Mucosa of rectum (tissue), 2 donors: ENCODE data around the gene PDCD1LG2.

Source experiments
- H3K27ac ChIP-seq, 2 donors: one replicate each; pipeline ENCODE4 v1.7.0; 2013; ENCODE audit warnings: inconsistent platforms in 2 of 2, low read depth in 2 of 2, low read length in 2 of 2
- H3K27me3 ChIP-seq, 2 donors: one replicate each; pipeline ENCODE4 v1.7.0; 2013; ENCODE audit warnings: low read length in 2 of 2; ENCODE audit not compliant: control insufficient read depth in 2 of 2, insufficient read depth in 2 of 2
- H3K36me3 ChIP-seq, 2 donors: one replicate each; pipeline ENCODE4 v1.7.0; 2013; ENCODE audit warnings: low read length in 2 of 2; ENCODE audit not compliant: control insufficient read depth in 2 of 2, insufficient read depth in 2 of 2
- H3K4me1 ChIP-seq, 2 donors: one replicate each; pipeline ENCODE4 v1.7.0; 2013; ENCODE audit warnings: low read length in 2 of 2, mild to moderate bottlenecking in 1 of 2; ENCODE audit not compliant: control insufficient read depth in 2 of 2, insufficient read depth in 2 of 2
- H3K4me3 ChIP-seq, 2 donors: one replicate each; pipeline ENCODE4 v1.7.0; 2013; ENCODE audit warnings: low read length in 2 of 2
- H3K9ac ChIP-seq, 2 donors: one replicate each; pipeline ENCODE4 v1.7.0; 2013; ENCODE audit warnings: low read length in 2 of 2, low read depth in 1 of 2, mild to moderate bottlenecking in 1 of 2
- H3K9me3 ChIP-seq, 2 donors: one replicate each; pipeline ENCODE4 v1.7.0; 2013; ENCODE audit warnings: low read length in 2 of 2; ENCODE audit not compliant: control insufficient read depth in 2 of 2
- donor health status: healthy.
- donor health status: Normal muscosa, but diverticular disease.

PDCD1LG2 gene

DNA sequence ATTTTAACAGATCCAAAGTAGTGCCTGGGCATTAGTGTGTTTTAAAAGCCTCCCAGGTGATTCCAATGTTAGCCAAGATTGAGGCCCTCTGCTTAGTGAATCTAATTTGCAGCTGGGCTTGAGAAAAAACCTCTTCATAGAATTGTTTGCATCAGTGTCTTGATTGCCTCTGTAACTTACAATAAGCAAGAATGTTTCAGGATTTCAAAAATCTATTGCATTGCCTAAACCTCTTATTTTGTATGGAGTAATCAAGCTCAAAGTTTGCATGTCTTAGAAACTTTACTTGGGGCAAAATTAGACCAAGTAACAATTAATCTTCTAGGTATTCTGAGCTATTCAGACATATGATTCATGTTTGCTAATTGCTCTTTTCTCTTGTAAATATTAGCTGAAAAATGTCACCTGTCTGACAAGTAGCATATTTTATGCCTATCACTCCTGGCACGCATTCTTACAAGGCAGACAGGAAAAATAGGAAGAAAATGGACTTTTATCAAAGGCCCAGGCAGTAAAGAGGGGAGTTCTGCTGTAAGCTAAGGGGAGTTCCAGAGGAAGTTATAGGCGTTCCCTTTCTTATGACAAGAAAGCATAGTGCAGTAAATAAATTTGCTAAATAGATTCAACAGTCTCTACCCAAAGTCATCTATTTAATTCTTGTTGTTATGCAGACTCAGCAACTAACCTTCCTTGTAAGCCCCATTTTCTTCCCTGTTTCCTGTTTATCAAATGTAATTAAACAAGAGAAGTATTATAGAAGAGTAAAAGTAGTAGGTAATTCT, 21.0 kb downstream of the PDCD1LG2 start:
- Histone ChIP-seq H3K27me3 (no peaks in the 10 kb centered on the region), H3K9me3 (no peaks in the 10 kb centered on the region), H3K36me3 (no peaks in the 10 kb centered on the region), H3K27ac (no peak overlapping the region), H3K4me1 (no peaks in the 10 kb centered on the region), H3K9ac (no peak overlapping the region), H3K4me3 (no peak overlapping the region)

DNA sequence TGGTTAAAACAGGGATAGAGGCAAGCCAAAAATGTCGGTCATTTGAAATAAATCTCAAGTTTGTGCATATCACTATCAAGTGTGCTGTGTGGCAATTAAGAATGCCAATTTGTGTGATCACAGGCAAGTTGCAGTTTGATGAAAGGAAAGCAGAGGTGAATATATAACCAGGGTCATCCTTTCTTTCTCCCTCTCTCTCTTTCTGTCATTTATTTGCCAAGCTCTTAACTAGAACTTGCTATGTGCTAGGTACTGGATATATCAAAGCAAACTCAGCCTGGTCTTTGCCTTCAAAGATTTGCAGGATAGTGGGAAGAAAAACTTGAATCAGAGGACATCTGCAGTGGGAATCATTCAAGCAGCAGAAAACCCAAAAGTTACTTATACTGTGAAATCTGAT, 22.0 kb downstream of the PDCD1LG2 start:
- Histone ChIP-seq H3K27ac (no peak overlapping the region), H3K36me3 (no peaks in the 10 kb centered on the region), H3K4me1 (no peaks in the 10 kb centered on the region), H3K4me3 (no peak overlapping the region), H3K9me3 (no peaks in the 10 kb centered on the region), H3K27me3 (no peaks in the 10 kb centered on the region), H3K9ac (no peak overlapping the region)

DNA sequence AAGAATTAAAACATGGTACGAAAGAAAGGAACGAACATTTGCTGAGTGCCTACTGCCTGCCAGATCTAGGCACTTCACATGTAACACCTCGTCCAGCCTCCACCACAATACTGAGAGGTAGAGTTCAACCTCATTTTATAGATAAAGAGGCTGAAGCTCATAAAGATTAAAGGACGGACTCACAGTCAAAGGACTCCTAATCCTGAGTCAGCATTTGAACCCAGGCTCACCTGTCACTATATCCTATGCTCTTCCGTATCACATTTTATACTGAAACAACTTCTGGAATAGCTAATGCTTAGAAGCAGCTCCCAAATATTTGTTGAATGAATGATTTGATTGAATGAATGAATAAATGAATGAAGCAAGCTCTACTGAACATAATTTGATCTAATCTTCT, 22.5 kb downstream of the PDCD1LG2 start:
- no peaks in the 10 kb centered on the region for H3K9me3 ChIP-seq
- H3K4me1 ChIP-seq: no peaks in the 10 kb centered on the region
- no peaks in the 10 kb centered on the region for H3K27me3 ChIP-seq
- H3K36me3 ChIP-seq: no peaks in the 10 kb centered on the region
- no peak overlapping the region for H3K9ac ChIP-seq
- no peak overlapping the region for H3K4me3 ChIP-seq
- H3K27ac ChIP-seq: no peak overlapping the region

DNA sequence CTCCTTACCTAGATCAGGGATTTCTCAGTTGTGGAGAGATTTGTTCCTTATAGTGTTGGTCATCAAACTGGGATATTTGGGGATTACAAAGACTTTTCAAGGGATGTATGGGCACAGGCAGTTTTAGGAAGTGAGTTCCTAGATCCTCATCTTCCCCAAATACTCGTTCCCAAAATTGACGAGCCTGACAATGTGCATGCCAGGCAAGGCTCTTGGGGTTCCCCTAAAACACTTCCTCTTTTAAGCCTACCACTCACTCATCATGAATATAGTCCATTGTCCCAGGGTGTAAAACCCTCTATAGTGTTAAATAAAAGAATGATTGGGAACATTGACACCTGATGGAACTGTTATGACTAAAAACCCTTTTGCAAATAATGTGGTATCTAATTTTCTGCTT, 26.4 kb downstream of the PDCD1LG2 start:
- Histone ChIP-seq H3K9me3 (no peaks in the 10 kb centered on the region), H3K27me3 (no peaks in the 10 kb centered on the region), H3K4me3 (no peak overlapping the region), H3K27ac (no peak overlapping the region), H3K9ac (no peak overlapping the region), H3K4me1 (no peaks in the 10 kb centered on the region), H3K36me3 (no peaks in the 10 kb centered on the region)

DNA sequence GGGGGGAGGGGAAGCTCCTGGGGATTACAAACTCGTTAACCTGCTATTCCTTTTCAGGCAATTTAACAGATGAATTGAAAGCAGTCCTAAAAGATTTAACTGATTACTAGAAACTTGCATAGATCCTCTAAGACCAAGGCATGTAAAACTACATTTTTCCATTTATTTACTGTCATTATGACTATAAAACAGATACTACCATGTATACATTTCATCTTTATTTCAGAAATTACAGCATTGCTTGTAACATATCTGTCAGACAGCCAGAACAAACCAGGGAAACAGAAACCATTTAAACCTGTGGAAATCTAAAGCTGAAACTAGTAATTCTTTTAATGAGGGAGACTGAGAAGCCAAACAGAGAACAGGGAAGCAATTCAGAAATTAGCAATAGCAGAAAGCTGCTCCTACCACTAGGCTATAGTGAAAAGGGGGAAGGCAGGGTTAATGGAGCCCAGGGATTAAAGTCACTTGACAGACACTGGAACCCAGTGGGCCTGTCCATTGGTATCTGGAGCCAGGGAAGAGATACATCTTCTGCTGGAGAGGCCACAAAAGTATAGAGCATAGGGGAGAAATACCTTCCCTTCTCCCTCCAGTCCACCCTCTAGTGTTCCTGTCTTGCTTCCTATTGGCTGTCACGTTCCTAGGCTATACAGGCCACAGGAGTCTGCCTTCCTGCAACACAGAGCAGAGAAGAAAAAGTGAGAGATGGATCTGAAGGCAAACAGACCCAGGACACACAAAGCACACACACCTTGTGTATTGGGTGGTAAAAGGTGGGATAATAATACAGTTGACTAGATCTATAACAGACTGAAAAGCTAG, 33.8 kb downstream of the PDCD1LG2 start:
- no peaks in the 10 kb centered on the region for H3K36me3 ChIP-seq
- no peak overlapping the region for H3K27ac ChIP-seq
- H3K4me1 ChIP-seq: no peaks in the 10 kb centered on the region
- no peaks in the 10 kb centered on the region for H3K27me3 ChIP-seq
- no peaks in the 10 kb centered on the region for H3K9me3 ChIP-seq
- no peak overlapping the region for H3K9ac ChIP-seq
- no peak overlapping the region for H3K4me3 ChIP-seq

DNA sequence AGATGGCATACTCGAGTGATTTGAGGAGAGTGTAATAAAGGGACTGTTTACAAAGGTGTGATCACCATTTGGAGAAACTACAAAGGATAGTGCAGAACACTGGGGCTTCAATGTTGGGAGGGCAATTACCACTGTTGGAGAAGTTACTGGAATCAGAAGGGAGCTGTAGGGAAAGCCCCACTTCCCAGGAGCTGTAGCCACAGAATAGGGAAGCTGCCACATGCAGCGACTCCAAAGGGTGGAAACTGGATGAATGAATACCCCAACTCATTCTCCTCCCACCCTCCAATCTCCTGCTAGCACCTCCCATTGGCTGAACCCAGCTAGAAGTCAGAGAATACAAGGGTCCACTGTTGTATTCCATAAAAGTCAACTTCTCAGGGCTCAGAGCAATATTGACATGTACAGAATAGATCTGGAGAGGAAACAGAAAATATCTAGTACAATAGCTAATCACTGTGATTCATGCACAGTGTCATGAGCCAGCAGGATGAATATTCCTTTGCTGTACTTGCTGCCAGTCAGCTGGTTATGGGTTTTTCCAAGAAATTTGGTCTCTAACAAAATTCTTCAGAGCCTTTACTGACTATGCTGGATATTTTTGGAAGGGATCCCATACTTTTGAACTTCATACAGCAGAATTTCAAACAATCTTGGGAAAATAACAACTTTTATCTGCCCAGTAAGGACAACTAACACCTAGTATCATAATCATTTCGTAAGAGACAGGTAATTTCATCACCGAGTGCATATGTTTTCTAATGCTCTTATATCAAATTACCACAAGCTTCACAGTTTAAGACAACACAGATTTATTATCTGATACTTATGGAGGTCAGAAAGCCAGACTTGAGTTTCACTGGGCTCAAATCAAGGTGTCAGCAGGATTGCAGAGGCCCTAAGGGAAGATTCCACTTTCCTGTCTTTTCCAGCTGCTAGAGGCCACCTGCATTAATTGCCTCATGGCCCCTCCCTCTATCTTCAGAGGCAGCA, 39.6 kb downstream of the PDCD1LG2 start:
- no peak overlapping the region for H3K4me3 ChIP-seq
- H3K9me3 ChIP-seq: no peaks in the 10 kb centered on the region
- H3K36me3 ChIP-seq: no peaks in the 10 kb centered on the region
- no peak overlapping the region for H3K9ac ChIP-seq
- no peak overlapping the region for H3K27ac ChIP-seq
- no peaks in the 10 kb centered on the region for H3K27me3 ChIP-seq
- H3K4me1 ChIP-seq: no peaks in the 10 kb centered on the region

DNA sequence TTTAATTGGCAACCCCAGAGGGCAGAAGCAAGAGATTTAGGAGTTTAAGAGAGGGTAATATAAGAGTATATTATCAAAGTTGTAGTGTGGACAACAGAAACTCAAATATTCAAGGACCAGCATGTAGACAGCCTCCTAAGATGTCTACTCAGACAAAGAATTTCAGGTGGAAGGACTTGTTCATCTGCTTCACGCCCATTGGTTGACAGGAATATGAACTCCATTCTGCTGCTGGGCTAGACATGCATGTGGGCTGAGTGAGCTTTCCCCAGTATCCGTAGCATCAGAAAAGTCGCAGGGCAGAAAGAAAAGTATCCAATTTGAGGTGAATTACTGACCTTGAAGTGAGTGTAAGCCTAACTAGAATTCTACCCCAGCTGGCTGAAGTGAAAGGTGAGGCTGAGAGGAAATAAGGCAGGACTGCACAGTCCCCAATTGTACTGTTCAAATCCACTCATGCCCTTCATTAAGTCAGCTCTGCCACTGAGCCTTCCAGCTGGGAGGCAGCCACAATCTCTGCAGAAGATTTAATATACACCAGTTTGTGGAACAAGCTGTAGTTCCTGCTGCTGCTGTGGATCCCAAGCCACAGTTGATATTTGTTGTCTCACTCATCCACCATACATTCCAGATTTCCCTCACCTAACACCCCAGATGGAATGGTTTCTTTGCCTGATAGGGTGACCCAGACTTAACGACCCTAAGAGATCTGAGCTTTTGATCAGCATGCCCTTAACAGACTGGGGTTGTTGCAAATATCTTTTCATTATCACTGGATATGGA, 41.2 kb downstream of the PDCD1LG2 start:
- no peak overlapping the region for H3K9ac ChIP-seq
- H3K27me3 ChIP-seq: no peaks in the 10 kb centered on the region
- H3K27ac ChIP-seq: no peak overlapping the region
- no peaks in the 10 kb centered on the region for H3K4me1 ChIP-seq
- no peaks in the 10 kb centered on the region for H3K36me3 ChIP-seq
- no peak overlapping the region for H3K4me3 ChIP-seq
- no peaks in the 10 kb centered on the region for H3K9me3 ChIP-seq

DNA sequence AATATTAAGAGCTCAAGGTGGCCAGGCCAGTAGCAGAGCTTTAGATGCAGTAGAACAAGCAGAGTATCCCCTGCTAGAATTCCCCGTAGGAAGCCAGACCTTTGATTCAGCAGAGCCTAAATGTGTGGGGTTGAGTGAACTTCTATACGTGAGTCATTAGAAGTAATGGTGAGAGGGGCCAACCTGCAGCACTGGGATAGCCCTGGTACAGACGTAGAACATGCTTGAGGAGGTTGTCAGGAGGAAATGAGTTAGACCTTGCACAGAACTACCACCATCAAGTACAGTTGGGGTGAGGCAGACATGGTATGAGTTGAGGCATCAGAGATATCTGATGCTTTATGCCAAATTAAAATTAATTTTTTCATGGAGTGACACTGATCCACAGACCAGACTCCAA, 42.0 kb downstream of the PDCD1LG2 start:
- H3K4me3 ChIP-seq: no peak overlapping the region
- H3K27ac ChIP-seq: no peak overlapping the region
- no peaks in the 10 kb centered on the region for H3K4me1 ChIP-seq
- H3K36me3 ChIP-seq: no peaks in the 10 kb centered on the region
- H3K9ac ChIP-seq: no peak overlapping the region
- no peaks in the 10 kb centered on the region for H3K27me3 ChIP-seq
- no peaks in the 10 kb centered on the region for H3K9me3 ChIP-seq

DNA sequence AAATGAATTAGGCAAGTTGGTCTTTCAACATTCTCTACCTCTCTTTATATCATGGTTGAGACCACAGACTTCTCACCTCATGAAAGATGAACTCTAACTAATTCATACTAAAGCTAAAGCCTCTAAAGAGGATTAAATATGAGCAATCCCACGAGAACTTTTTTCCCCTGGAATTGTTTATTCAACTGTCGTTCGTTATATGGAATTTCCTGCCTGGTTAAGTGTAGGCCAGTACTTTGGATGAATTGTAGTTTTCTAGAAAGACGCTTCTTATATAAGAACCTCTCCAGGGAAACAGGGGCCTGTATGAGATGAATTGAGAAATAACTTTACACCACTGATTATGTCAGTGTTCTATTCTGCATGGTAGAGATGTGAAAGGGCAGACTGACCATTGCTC, 42.9 kb downstream of the PDCD1LG2 start:
- Histone ChIP-seq H3K36me3 (no peaks in the 10 kb centered on the region), H3K4me3 (no peak overlapping the region), H3K27ac (no peak overlapping the region), H3K9ac (no peak overlapping the region), H3K9me3 (no peaks in the 10 kb centered on the region), H3K27me3 (no peaks in the 10 kb centered on the region), H3K4me1 (no peaks in the 10 kb centered on the region)
